ENCODE measurements around the gene RAB3C.
"Not testable (repeated sequence)": the region's sequence is repeated elsewhere in the genome, so short reads cannot be mapped to it uniquely, and the experiment has no call there.

The RAB3C gene

DNA sequence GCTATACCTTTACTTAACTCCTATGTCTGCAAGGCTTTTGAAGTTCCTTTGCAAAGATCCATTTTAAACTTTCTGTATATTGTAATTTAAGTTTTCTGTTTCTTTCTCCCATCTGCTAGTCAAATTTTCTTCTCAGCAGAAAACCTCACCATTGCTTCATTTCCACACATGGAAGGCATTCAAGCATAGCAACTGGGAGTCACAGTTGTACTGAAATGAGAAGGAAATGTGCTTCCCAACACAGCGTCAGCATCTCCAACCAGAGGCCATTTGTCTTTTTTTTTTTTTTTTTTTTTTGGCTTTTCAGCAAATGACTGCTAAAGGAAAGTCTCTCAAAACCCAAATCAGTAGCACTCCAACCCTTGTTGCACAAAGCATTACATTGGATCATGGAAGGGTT is 92.5 kb downstream of the RAB3C start:
- no peak for DNase-seq (ENCODE audit: low read depth)

DNA sequence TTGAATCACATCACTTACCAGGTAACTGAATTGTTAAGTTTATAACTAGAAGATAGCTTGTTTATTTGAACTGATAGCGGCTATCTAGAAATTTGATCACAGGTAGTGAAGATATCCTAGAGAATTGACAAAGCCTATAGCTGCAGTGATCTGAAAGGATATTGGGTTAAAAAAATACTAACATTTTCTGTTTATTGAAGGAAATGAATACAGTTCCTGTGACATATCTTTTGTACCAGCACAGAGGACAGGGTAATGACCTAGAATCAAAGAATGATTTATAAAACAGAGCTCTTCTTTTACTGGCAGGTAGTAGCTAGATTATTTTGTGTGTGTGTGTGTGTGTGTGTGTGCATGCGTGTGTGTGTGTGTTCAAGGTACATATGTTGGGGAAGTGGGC is 94.8 kb downstream of the RAB3C start:
- DNase-seq (ENCODE audit: low read depth), result no peak

DNA sequence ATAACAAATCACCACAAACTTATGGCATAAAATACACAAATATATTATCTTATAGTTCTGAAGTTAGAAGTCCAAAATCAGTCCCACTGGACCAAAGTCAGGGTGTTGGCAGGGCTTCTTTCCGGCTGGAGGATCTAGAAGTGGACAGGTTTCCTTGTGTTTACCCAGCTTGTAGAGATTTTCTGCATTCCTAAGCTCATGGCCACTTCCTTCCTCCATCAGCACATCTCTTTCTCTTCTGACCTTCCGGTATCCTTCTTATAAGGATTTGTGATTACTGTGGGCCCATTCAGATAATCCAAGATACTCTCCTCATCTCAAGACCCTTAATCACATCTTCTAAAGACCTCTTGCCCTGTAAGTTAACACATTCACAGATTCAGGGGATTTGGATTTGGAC is 97.6 kb downstream of the RAB3C start:
- no peak for DNase-seq (ENCODE audit: low read depth)

DNA sequence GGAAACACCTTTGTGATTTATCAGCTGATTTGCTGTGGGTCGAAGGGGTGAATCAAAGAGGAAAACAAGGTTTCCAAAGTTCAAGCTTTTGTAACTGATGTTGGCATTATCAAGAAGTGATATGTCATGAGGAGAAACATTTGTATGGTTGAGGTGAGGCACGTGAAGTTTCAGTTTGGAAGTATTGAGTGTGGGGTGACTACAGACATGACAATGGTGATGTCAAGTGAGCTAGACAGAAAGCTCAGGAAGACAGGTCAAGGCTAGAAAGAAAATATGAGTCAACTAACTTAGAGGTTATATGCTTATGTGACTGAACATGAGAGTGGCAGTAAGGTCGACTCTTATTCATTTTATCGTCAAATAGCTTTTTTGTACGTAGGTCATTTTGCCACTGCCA is 99.1 kb downstream of the RAB3C start:
- DNase-seq (ENCODE audit: low read depth), result no peak

DNA sequence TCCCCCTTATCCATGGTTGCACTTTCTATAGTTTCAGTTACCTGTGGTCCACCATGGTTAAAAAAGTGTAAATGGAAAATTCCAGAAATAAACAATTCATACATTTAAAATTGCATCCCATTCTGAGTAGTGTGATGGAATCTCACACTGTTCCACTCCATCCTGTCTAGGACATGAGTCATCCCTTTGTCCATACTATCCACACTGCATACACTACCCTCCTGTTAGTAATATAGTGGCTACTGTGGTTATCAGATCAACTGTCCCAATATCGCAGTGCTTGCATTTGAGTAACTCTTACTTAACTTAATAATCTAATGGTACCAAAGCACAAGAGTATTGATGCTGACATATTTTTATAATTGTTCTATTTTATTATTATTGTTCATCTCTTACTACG is 100.7 kb downstream of the RAB3C start:
- no peak for DNase-seq (ENCODE audit: low read depth)

DNA sequence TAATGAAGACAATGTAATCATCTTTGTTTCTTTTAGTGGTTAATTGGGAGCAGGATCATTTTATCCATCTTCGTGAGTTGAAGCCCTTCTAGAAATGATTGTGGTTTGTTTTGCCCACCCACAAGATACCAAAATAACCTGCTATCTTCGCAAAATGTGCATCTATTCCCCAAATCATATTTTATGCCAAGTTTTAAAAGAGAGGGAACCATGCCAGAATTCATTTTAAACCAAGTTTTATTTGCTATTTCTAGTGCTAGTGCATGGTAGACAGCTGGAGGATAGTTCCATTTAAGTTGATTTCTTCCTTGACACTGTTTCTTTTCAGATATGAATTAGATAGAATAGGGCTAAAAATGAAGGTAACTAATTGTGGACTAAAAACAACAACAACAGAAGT is 104.2 kb downstream of the RAB3C start:
- no peak for DNase-seq (ENCODE audit: low read depth)

DNA sequence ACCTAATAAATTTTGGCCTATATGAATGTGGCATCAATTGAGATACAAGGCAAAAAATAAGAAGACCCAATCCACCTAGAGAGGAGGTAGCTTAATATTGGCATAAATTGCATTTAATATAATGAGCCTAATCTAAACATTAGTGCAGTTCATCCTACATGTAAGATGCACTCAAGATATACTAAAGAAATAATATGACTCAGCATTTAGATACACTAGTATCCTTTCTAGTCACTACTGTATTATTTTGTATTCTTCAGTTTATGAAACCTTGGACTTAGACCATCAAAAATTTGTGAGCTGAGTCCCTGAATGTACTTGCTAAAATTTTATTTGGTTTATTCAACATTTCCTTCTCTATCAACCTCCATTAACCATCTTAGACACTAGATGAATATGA is 104.7 kb downstream of the RAB3C start:
- DNase-seq (ENCODE audit: low read depth), result no peak

DNA sequence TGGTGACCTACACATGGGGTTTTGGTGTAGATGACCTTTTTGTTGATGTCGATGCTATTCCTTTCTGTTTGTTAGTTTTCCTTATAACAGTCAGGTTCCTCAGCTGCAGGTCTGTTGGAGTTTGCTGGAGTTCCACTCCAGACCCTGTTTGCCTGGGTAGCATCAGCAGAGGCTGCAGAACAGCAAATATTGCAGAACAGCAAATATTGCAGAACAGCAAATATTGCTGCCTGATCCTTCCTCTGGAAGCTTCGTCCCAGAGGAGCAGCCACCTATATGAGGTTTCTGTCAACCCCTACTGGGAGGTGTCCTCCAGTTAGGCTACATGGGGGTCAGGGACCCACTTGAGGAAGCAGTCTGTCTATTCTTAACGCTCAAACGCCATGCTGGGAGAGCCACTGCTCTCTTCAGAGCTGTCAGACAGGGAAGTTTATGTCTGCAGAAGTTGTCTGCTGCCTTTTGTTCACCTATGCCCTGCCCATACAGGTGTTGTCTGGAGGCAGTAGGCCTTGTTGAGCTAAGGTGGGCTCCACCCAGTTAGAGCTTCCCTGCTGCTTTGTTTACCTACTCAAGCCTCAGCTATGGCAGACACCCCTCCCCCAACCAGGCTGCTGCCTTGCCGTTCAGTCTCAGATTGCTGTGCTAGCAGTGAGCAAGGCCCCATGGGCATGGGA is 116.3 kb downstream of the RAB3C start:
- not testable (repeated sequence) for DNase-seq (ENCODE audit: low read depth)

DNA sequence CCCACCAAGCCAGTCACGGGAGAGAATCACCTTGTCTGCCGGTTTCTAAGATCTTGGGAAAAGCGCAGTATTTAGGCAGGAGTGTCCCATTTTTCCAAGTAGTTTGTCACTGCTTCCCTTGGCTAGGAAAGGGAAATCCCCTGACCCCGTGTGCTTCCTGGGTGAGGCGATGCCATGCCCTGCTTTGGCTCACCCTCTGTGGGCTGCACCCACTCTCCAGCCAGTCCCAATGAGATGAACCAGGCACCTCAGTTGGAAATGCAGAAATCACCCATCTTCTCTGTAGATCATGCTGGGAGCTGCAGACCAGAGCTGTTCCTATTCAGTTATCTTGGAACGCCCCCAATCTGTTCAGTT is 116.9 kb downstream of the RAB3C start:
- no peak for DNase-seq (ENCODE audit: low read depth)

DNA sequence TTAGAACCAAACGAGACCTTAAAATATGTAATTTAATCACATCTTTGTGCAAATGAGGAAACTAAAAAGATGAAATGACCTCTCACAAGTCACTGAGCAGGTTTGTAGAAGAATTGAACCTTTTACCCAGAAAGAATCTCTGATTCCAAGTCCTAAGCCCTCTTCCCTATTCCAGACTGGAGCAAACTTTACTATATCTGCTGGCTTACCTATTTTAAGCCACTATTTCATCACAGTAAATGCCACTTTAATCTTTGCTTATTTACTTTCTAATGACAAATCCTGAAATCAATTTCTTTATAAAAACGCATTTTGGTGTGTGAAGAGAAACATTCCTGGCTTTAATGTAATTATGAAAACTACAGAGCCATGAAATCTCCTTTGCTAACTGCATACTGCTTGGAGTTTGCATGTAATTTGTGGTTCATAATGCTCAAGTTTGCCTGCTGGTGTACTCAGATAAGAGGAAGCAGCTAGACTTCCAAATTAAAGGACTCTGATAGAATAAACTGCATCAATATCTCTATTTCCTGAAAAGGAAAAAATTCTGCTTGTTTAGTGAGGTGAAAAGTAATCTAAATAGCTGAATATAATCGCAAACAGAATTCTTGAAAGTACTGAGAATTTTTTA is 121.2 kb downstream of the RAB3C start:
- no peak for DNase-seq (ENCODE audit: low read depth)

DNA sequence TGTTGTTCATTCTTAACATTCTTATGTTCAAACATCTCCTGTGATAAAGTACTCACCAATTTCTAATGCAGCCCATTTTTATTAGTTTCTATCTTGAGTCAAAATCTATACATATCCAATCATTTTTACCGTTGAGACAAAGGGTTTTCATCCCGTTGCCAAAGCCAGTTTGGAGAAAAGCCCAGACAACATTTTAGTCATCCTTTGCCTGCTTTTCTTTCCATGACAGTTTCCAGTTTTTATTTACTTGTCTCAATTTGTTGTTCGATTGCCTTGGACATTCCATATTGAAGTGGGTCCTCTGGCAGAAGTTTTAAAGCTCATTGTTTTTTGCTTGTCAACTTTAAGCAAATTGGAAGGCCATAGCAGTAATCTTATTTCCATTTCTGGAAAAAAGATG is 123.9 kb downstream of the RAB3C start:
- DNase-seq (ENCODE audit: low read depth), result no peak

DNA sequence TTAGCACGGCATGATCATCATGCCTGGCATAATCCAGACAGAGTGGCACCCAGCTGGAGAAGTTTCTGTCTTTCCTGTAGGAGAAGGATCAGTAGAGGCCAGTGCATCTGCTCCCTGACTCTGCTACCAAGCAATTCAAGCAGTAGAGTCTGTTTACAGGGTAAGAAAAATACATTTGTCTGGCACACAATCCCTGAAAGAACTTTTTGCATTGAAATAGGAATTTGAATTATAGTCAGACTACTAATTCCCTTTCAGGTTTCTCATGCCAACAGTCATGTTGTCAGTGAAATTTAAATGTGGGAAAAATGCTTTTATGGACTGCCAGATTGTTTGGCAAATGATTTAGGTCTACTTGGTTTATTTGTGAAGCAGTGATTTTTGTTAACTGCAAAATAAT is 125.6 kb downstream of the RAB3C start:
- no peak for DNase-seq (ENCODE audit: low read depth)

DNA sequence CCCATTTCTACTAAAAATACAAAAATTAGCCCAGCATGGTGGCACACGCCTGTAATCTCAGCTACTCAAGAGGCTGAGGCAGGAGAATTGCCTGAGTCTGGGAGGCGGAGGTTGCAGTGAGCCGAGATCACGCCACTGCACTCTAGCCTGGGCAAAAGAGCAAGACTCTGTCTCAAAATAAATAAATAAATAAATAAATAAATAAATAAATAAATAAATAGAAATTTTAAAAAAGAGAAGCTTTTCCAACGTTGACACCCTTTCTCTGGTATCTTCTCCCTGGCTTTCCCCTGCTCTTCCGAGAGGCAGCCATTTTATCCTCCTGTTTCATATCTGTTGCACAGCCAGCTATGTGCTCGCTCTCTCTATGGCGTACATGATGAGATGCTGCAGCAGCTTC is 127.5 kb downstream of the RAB3C start:
- not testable (repeated sequence) for DNase-seq (ENCODE audit: low read depth)

DNA sequence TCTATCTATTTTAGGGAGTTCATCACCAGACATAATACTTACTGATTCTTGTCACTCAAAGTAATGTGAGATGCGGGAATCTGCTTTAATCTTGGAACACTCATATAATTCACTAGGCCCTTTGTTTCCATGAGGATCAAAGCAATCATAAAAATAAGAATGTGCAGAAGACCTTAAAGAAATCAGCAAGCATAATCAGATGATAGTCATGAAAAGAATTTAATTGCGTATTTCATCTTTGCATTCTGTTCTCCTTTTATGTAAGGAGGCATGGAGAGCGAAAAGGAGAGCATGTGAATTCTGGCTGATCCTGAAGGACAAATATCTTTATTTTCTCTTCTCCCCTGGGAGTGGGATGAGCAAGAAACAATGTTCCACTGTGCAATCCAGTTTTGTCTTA is 128.0 kb downstream of the RAB3C start:
- DNase-seq (ENCODE audit: low read depth), result no peak

DNA sequence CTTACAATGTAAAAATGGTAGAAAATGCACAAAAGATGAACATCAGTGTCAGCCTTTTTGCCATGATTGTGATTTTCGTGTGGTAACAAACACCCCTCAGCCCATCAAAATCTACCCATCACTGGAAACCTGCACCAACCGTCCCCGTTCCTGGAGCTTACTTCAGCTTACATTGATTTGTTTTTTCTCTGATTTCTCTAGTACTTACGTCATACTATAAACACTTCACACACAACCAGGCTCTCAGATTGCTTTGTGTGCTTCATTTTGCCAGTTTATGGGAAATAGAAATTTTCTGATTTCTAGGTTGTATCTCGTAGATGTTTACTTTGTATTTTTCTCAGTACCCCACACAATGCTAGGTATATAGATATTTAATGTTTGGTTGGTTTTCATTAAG is 129.1 kb downstream of the RAB3C start:
- DNase-seq (ENCODE audit: low read depth), result no peak

DNA sequence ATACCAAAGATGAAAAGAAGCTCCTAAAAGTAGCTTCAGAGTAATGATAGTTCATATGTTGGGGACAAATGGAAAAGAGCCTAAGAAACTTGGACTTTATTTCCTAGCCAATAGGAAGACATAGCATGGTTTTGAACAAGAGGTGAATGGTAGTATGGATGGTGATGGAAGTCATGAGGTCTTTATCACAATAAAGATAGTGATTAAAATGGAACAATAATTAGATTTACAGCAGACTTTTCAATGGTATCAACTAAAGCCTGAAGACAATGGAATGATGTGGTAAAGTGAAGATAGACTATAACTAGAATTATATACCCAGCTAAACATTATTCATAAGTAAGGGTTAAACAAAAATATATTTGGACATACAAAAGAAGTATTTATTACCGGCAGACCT is 131.2 kb downstream of the RAB3C start:
- DNase-seq (ENCODE audit: low read depth), result no peak

DNA sequence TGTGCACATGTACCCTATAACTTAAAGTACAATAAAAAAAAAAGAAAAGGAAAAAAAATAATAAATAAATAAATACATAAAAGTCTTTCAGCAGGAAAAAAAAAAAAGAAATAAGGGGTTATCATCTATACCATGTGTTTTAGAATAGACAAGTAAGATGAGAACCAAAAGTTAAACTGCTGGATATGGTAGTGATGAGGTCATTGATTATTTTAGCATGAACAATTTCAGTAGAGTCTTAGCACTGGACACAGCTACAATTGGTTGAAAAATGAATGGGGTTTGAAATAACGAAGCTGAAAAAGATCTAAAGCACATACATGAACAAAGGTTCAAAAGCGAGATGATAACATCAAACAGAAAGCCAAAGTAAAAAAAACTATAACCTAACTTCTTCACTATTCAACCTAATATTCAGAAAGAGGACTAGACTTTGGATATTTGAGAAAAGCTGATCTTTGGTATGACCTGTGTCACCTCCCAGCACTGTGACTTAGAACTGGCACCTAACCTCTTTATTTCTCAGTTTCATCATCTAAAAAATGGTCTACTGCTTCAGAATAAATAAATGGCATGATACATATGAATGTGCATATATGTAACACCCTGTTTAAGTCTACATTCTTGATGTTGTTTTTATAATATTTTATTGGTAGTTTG is 133.3 kb downstream of the RAB3C start:
- DNase-seq (ENCODE audit: low read depth), result no peak

DNA sequence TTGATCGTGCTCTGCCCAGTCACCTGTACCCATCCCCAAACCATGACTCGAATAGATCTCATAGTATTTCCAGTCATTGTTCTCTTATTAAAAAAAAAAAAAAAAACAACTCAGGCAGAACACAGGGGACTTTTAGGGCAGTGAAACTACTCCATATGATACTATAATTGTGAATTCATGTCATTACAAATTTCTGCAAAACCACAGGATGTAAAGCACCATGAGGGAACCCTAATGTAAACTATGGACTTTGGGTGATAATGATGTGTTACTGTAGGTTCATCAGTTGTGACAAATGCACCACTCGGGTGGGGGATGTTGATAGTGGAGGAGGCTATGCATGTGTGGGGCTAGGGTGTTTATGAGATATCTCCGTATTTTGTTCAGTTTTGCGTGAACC is 133.8 kb downstream of the RAB3C start:
- DNase-seq (ENCODE audit: low read depth), result no peak

DNA sequence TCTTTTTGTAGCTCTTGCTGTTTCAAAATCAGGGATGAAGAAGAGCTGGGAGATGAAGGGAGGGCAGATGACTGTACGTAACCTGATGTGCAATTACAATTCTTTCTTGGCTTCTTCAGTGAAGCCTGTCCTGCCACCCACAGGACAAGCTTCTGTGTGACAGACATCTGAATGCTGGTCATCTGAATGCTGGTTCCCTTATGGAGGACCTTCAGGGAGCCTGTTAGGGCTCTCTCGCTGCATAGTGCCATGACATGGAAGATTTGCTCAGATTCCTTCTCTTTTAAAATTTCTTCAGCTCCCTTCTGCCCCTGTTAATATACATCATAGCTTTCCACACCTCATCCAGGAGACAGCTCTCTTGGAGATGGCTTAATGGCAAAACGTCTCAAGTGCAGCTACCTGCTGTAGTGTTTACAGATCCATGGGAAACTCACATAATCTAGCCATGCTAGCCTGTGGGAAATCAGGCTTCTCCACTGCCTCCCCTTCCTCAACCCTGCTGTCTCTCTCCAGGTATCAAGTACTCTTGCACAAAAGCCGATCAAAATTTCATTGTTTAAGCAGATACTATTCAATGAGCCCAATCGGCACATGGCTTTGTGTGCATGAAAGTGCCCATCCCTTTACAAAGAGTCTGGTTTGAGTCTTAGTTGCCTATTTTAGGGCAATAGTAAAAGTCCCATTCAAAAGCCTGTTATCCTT is 134.6 kb downstream of the RAB3C start:
- DNase-seq (ENCODE audit: low read depth), result no peak

DNA sequence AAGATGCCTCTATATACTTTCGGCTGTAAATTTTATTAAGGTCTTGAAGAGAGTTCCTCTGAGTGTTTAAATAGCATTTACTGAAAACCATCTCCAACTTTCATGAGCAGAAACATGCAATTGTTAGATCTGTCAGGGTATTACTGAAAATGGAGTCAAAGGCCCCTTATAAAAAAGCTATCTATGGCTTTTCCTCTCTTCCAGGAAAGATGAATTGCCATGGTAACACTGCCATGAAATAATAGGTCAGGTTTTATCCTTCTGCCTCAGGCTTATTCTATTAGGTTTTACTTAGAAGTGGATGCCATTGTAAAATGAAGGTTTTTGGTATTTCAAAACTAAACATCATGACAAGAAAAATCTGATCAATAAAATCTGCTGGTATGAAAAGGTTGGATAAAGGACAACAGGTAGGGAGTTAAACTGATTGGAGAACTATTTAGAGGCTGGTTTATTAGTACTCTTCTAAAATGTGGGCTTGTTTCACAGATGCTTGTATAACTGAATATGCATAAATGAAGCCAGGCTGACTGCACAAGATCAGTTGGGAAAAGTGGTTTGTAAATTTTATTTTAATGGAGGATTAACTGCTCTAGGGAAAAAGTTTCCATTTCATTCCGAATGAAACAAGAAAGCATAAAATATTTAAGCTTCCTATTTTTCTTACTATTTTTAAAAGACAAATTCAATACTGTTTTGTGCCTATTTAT is 135.5 kb downstream of the RAB3C start:
- DNase-seq (ENCODE audit: low read depth), result no peak

DNA sequence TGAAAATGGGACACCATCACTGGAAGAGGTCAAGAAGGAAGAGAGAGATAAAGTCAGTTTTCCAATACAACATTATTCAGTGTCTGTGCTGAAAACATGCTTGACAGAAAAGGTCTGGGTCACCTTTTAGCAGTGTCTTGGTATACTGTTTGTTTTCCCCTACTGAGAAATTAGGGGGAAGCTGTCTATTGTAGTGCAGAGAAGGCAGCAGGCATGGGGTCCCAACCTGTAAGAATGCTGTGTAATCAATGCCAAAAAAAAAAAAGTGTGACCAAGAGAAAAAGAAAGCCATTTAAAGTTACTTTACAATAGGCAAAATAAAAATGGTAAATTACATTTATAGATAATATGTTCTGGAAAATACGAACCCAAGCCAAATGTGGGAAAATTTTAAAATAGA is 139.3 kb downstream of the RAB3C start:
- no peak for DNase-seq (ENCODE audit: low read depth)

DNA sequence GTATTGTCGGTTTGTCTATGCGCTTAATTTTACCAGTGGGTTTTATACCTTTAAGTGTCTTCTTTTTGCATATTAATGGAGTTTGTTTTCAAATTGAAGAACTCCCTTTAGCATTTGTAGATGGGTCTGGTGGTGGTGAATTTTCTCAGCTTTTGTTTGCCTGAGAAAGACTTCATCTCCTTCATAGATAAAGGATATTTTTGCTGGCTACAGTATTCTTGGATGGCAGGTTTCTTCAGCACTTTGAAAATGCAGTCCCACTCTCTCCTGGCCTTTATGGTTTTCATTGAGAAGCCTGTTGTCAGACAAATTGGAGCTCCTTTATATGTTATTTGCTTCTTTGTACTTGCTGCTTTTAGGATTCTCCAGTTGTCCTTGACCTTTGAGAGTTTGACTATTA is 142.1 kb downstream of the RAB3C start:
- DNase-seq (ENCODE audit: low read depth), result no peak

DNA sequence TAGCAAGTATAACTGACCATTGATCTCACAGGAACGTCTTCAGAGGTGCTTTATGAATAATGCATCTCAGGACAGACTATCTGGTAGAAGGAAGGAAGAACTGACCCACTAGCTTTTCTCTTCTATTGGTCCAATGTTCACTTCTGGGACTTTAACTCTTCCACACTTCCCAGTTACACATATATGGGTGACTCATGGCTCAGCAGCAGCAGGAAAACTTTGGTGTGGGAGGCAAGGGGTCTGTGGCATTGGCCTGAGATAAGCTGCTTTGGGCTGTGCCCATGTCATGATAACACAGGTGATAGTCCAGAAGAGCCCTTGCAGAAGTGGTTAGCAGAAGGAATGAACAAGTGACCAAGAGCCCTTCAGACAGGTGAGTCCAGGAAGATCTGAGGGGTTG is 148.8 kb downstream of the RAB3C start:
- no peak for DNase-seq (ENCODE audit: low read depth)

Data from EH (cell line).